ENCODE data around the gene ST6GALNAC1.
A peak's percentile ranks its signal among the peaks of the same experiment; 100 is the strongest.

GRCh38 chr17:76593959-76594358, 49.6 kb downstream of the ST6GALNAC1 start:
- no peak for TF ChIP-seq FOSL1 (IDR thresholded peaks at IDR 0.05; ENCODE audit: low read depth)
- no peak for TF ChIP-seq POLR2A (IDR thresholded peaks at IDR 0.05; ENCODE audit: borderline replicate concordance, extremely low read depth, insufficient read depth, insufficient read length)
- no peak; a peak in 1 of 6 replicates for TF ChIP-seq CTCF (IDR thresholded peaks at IDR 0.05 in 2 of 3, conservative IDR thresholded peaks at IDR 0.05 in 1 of 3; ENCODE audit: borderline replicate concordance in 1 of 3, insufficient read depth in 1 of 3, low read depth in 2 of 3, low read length in 2 of 3)
- TF ChIP-seq POLR2AphosphoS5 (IDR thresholded peaks at IDR 0.05; ENCODE audit: low read depth, low read length): no peak
- TF ChIP-seq ZNF274 (IDR thresholded peaks at IDR 0.05; ENCODE audit: low read depth, low read length): no peak
- 0 out of 2 replicates have a peak, but pooled peaks have one; percentile 21 for TF ChIP-seq RAD21 (IDR thresholded peaks at IDR 0.05; ENCODE audit: low read depth)
- no peak for TF ChIP-seq SIN3A (IDR thresholded peaks at IDR 0.05; ENCODE audit: low read depth)
- no peak for TF ChIP-seq EZH2 (IDR thresholded peaks at IDR 0.05)
- TF ChIP-seq MAX (IDR thresholded peaks at IDR 0.05): no peak
- no peak for TF ChIP-seq REST (IDR thresholded peaks at IDR 0.05; ENCODE audit: low read depth)
- TF ChIP-seq ELF1 (IDR thresholded peaks at IDR 0.05; ENCODE audit: borderline replicate concordance, low read depth): no peak
- no peak for TF ChIP-seq EZH2phosphoT487 (IDR thresholded peaks at IDR 0.05; ENCODE audit: borderline replicate concordance)
- TF ChIP-seq CEBPB (IDR thresholded peaks at IDR 0.05; ENCODE audit: low read depth): no peak
- no peak for TF ChIP-seq ATF3 (IDR thresholded peaks at IDR 0.05)

Data from HCT116 (cell line).